ENCODE results near the gene AGL. TPM values are rescaled to one million over a fixed set of nuclear protein-coding genes. Genes with fewer than 3 reads are reported as not detected.

Gene AGL
- total and polyA plus RNA-seq, 10 of the 15 experiments (the other 5 are each of a cell fraction or from before 2014, with no cell fraction given) = 5.6 to 21.6 (median 13.7) TPM

GRCh38 chr1:99969729-99970621 is 119.8 kb downstream of the AGL start, which contains the start of gene SLC35A3 (continued):
- TF ChIP-seq MTA2 (IDR thresholded peaks at IDR 0.05; ENCODE audit: low read depth) (no peak), NFYA (IDR thresholded peaks at IDR 0.05; ENCODE audit: borderline replicate concordance, low read depth, low read length) (no peak), ESRRA (IDR thresholded peaks at IDR 0.05; ENCODE audit: low read length) (no peak), POLR2AphosphoS2 (IDR thresholded peaks at IDR 0.05; ENCODE audit: low read depth, low read length) (peak; percentile 86), ZNF24 (IDR thresholded peaks at IDR 0.05) (peak; percentile 73; the same call in 1 of the 2 replicates), CREB1 (IDR thresholded peaks at IDR 0.05; ENCODE audit: low read depth) (peak; percentile 62; the same call in 1 of the 2 replicates), IRF4 (IDR thresholded peaks at IDR 0.05; ENCODE audit: low read depth, low read length) (0 out of 2 replicates have a peak, but pooled peaks have one; percentile 46), HDAC2 (IDR thresholded peaks at IDR 0.05) (no peak), RBBP5 (conservative IDR thresholded peaks at IDR 0.05) (0 out of 2 replicates have a peak, but pooled peaks have one; percentile 56), ELK1 (IDR thresholded peaks at IDR 0.05; ENCODE audit: low read depth, low read length) (peak; percentile 61), IKZF1 (conservative IDR thresholded peaks at IDR 0.05) (peak; percentile 93), NR2C2 (IDR thresholded peaks at IDR 0.05; ENCODE audit: borderline replicate concordance, control insufficient read depth, insufficient read length, low read depth) (no peak), HSF1 (IDR thresholded peaks at IDR 0.05; ENCODE audit: low read depth, low read length) (no peak), ATF7 (IDR thresholded peaks at IDR 0.05; ENCODE audit: low read depth) (no peak), POLR2A (IDR thresholded peaks at IDR 0.05; ENCODE audit: low read depth, low read length) (peak; percentile 94), MYB (IDR thresholded peaks at IDR 0.05; ENCODE audit: borderline replicate concordance, low read depth, low read length) (no peak), PRDM15 (CRISPR knock-in tag; IDR thresholded peaks at IDR 0.05) (no peak), SP1 (IDR thresholded peaks at IDR 0.05; ENCODE audit: low read depth, low read length) (peak; percentile 43), SKIL (IDR thresholded peaks at IDR 0.05; ENCODE audit: low read depth, poor library complexity, severe bottlenecking) (no peak), DPF2 (IDR thresholded peaks at IDR 0.05) (peak; percentile 86; the same call in 1 of the 2 replicates), STAT1 (conservative IDR thresholded peaks at IDR 0.05) (0 out of 2 replicates have a peak, but pooled peaks have one; percentile 37), ZNF217 (IDR thresholded peaks at IDR 0.05) (peak; percentile 29; the same call in 1 of the 2 replicates), TCF12 (IDR thresholded peaks at IDR 0.05; ENCODE audit: low read depth, low read length) (peak; percentile 60; the same call in 1 of the 2 replicates)

Measured in GM12878 (cell line).